ENCODE results near the gene SOX2. TPM values are rescaled to one million over a fixed set of nuclear protein-coding genes. Genes with fewer than 3 reads are reported as not detected.

Gene SOX2
- total and polyA plus RNA-seq, 2 of the 13 experiments (the other 11 are each of a cell fraction or from before 2014, with no cell fraction given): not detected

DNA sequence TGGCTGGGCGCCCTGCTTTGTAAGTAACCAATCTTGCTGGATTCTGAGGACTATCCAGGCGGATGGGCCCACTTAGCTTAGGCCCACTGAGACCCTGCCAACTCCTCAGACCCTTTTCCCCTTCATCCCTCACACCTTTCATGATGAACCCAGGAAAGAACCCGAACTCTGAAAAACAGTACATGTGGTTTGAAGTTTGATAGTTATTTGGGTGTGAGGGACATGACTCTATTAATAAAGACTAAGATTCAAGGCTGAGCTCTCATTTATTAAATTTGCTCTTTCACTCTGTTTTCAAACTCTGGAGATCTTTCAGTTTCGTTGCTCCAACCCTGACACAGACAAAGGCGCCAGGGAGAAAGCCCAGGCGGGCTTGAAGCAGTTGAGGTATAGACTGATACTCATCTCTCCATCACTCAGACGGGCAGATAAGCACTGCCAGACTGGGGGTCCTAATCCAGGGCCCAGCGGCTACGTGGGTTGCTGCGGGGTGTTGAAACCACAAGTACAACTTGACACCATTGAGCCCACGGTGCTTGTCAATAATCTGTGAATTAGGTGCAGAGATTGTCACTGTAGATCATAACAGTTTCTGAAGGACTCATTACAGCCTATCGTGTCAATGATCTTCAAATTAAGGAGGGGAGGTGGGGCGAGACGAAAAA lies 7.2 kb upstream of the SOX2 start:
- no peak overlapping the region for H3K9ac ChIP-seq (ENCODE audit: insufficient read depth, low read depth, low read length)
- peaks cover 1 to 37% of the 10 kb centered on the region in 2 experiments for H3K27me3 ChIP-seq (ENCODE audit: control insufficient read depth in 1 of 2, insufficient read depth in 2 of 2, low read length in 2 of 2)
- DNase-seq (ENCODE audit: low spot score) (no peak), FAIRE-seq (no peak), ATAC-seq (no peak)
- H3K4me3 ChIP-seq (replicated peaks in 1 of 3; ENCODE audit: insufficient read depth in 1 of 3, low read depth in 2 of 3, low read length in 3 of 3): no peak overlapping the region
- H3K79me2 ChIP-seq (ENCODE audit: insufficient read depth, low read length): no peaks in the 10 kb centered on the region
- no TSS peak for BruUV-seq (replicated peaks)
- H3K4me2 ChIP-seq (ENCODE audit: low read depth, low read length): no peak overlapping the region
- no peaks in the 10 kb centered on the region for H3K4me1 ChIP-seq (ENCODE audit: insufficient read depth, low read length)
- in situ Hi-C loops (cut with HindIII; ENCODE audit: extremely low pct_ligation_motif_present, low pct_unique_long_range_greater_than_20kb) (loop anchor here (5.0 to 25.0 kb wide), 5 partner anchors 500 to 978 kb away; no protein-coding TSS in a partner anchor), intact Hi-C loops (cut with micrococcal nuclease; ENCODE audit: unreplicated experiment) (loop anchor here (10.0 kb wide), 2 partner anchors 190 to 240 kb away; no protein-coding TSS in a partner anchor)
- TF ChIP-seq, protein P1, sequence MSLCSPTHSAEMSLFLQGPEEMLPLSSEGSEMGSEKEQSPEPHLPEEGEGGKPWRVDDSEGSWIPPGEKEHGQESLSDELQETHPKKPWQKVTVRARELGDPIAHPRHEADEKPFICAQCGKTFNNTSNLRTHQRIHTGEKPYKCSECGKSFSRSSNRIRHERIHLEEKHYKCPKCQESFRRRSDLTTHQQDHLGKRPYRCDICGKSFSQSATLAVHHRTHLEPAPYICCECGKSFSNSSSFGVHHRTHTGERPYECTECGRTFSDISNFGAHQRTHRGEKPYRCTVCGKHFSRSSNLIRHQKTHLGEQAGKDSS (CRISPR knock-in tag; IDR thresholded peaks at IDR 0.05; ENCODE audit: borderline replicate concordance, low read depth): no peak
- TF ChIP-seq ZNF329 (CRISPR knock-in tag; IDR thresholded peaks at IDR 0.05; ENCODE audit: low read depth) (no peak), RBM22 (optimal IDR thresholded peaks at IDR 0.05; ENCODE audit: low read length) (no peak), ZNF354B (CRISPR knock-in tag; IDR thresholded peaks at IDR 0.05) (no peak), CHCHD3 (CRISPR knock-in tag; IDR thresholded peaks at IDR 0.05) (no peak)
- TF ChIP-seq, protein P2, sequence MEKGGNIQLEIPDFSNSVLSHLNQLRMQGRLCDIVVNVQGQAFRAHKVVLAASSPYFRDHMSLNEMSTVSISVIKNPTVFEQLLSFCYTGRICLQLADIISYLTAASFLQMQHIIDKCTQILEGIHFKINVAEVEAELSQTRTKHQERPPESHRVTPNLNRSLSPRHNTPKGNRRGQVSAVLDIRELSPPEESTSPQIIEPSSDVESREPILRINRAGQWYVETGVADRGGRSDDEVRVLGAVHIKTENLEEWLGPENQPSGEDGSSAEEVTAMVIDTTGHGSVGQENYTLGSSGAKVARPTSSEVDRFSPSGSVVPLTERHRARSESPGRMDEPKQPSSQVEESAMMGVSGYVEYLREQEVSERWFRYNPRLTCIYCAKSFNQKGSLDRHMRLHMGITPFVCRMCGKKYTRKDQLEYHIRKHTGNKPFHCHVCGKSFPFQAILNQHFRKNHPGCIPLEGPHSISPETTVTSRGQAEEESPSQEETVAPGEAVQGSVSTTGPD (CRISPR knock-in tag; IDR thresholded peaks at IDR 0.05): no peak
- TF ChIP-seq, protein P3, sequence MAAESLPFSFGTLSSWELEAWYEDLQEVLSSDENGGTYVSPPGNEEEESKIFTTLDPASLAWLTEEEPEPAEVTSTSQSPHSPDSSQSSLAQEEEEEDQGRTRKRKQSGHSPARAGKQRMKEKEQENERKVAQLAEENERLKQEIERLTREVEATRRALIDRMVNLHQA (CRISPR knock-in tag; IDR thresholded peaks at IDR 0.05): no peak
- TF ChIP-seq, protein P4, sequence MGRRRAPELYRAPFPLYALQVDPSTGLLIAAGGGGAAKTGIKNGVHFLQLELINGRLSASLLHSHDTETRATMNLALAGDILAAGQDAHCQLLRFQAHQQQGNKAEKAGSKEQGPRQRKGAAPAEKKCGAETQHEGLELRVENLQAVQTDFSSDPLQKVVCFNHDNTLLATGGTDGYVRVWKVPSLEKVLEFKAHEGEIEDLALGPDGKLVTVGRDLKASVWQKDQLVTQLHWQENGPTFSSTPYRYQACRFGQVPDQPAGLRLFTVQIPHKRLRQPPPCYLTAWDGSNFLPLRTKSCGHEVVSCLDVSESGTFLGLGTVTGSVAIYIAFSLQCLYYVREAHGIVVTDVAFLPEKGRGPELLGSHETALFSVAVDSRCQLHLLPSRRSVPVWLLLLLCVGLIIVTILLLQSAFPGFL (CRISPR knock-in tag; IDR thresholded peaks at IDR 0.05): no peak
- TF ChIP-seq, protein P5, sequence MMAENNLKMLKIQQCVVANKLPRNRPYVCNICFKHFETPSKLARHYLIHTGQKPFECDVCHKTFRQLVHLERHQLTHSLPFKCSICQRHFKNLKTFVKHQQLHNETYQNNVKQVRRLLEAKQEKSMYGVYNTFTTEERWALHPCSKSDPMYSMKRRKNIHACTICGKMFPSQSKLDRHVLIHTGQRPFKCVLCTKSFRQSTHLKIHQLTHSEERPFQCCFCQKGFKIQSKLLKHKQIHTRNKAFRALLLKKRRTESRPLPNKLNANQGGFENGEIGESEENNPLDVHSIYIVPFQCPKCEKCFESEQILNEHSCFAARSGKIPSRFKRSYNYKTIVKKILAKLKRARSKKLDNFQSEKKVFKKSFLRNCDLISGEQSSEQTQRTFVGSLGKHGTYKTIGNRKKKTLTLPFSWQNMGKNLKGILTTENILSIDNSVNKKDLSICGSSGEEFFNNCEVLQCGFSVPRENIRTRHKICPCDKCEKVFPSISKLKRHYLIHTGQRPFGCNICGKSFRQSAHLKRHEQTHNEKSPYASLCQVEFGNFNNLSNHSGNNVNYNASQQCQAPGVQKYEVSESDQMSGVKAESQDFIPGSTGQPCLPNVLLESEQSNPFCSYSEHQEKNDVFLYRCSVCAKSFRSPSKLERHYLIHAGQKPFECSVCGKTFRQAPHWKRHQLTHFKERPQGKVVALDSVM (CRISPR knock-in tag; IDR thresholded peaks at IDR 0.05): no peak
- WGBS (ENCODE audit: low lambda C conversion rate): 2% methylated on average over 12 of the region's 14 CpGs
- H4K20me1 ChIP-seq (ENCODE audit: insufficient read depth, low read length): no peaks in the 10 kb centered on the region
- ChIA-PET CTCF (ENCODE audit: low intra/inter-chr PET ratio, low total read pairs) (no interaction called here), POLR2A (no interaction called here)
- no peak overlapping the region for H3K27ac ChIP-seq (ENCODE audit: extremely low read length, insufficient read depth, low read length)
- no peak overlapping the region for H2AFZ ChIP-seq (ENCODE audit: low read length)
- no peaks in the 10 kb centered on the region for H3K36me3 ChIP-seq (replicated peaks in 1 of 2; ENCODE audit: control insufficient read depth in 1 of 2, insufficient read depth in 2 of 2, low read length in 2 of 2)
- no peaks in the 10 kb centered on the region for H3K9me3 ChIP-seq (ENCODE audit: low read length)
